22Rv1 (cell line): ENCODE results near the gene DBNL.
A peak's percentile ranks its signal among the peaks of the same experiment; 100 is the strongest.
"Not testable (repeated sequence)": the region's sequence is repeated elsewhere in the genome, so short reads cannot be mapped to it uniquely, and the experiment has no call there.

ENCODE experiments used
- CTCF ChIP-seq: fragments of 450-650 bp; IDR thresholded peaks from 2 replicates; pipeline ENCODE4 v1.5.1; 2017; ENCODE audit warnings: mild to moderate bottlenecking
- ZFX ChIP-seq: fragments of 450-650 bp; IDR thresholded peaks from 2 replicates; pipeline ENCODE4 v1.6.1; 2017; ENCODE audit warnings: antibody characterized with exemption, borderline replicate concordance

DNA sequence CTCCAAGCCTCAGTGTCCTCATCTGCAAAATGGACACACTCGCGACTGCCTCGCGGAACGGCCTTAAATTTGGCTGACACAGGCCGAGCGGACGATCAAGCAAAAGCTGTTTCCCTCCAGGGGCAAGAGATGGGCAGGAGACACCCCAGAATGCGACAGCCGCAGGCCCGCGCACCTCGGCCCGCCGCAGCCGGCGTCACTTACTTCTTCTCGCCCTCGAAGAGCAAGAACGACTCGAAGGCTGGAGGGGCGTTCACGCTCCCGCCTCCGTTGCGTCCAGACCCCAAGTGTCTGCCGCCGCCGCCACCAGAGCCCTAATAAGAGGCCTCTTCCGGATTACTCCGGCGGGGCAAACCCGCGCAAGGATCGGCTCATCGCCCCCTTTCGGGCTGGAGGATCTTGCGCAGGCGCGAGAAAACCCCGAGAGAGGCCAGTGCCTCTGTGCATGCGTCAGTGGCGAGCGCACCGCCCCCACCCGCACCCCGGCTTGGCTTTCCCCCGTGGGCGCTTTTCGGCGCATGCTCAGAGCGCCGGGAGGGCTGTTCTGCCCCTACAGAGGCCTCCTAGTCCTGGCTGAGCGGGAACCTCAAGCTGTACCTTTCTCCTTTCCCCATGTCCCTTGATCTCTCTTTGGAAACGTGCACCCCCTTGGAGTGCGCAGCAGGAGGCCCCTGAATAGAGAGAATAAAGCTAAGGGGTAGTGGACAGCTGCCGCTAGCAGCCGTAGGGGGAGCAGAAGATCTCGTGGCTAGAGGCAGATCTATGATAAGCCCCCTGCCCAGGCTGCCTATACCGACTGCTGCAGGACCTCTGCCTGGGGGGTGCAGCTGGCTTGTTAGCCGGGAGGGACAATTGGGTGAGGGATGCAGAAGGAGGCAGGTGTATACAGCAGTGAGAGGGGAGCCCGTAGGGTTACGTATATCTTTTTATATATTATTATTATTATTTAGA, 25.4 kb upstream of the DBNL start:
- peak; percentile 95 for TF ChIP-seq CTCF
- TF ChIP-seq ZFX = not testable (repeated sequence)
